Lung (tissue), 12 donors: Measurements from ENCODE around the gene AMBRA1. TPM values are rescaled to one million over a fixed set of nuclear protein-coding genes. Genes with fewer than 3 reads are reported as not detected.
"Not testable (repeated sequence)": the region's sequence is repeated elsewhere in the genome, so short reads cannot be mapped to it uniquely, and the experiment has no call there.

Experiments
- ATAC-seq: fragments of 200-7000 bp; cut with Tn5 transposase; one replicate; pipeline ENCODE4 v1.9.1; 2020; ENCODE audit warnings: moderate number of reproducible peaks; ENCODE audit not compliant: insufficient read depth, low FRiP score
- DNase-seq, 3 donors: peaks; one replicate each; pipeline ENCODE4 v3.0.0-alpha.2; 2013 to 2017
- H3K27ac ChIP-seq, 2 donors: one replicate each; pipeline ENCODE4 v1.5.1; 2013; ENCODE audit warnings: mild to moderate bottlenecking in 2 of 2, moderate library complexity in 2 of 2, control low read depth in 1 of 2, inconsistent platforms in 1 of 2, low read depth in 1 of 2, low read length in 1 of 2
- H3K27me3 ChIP-seq, 3 donors: one replicate each; pipeline ENCODE4 v1.5.1; 2013; ENCODE audit warnings: low read length in 2 of 3; ENCODE audit not compliant: control insufficient read depth in 3 of 3, insufficient read depth in 3 of 3
- H3K36me3 ChIP-seq, 4 donors: one replicate each; pipeline ENCODE4 v1.5.1; 2013; ENCODE audit warnings: low read length in 4 of 4, mild to moderate bottlenecking in 1 of 4, moderate library complexity in 1 of 4; ENCODE audit not compliant: control insufficient read depth in 4 of 4, insufficient read depth in 4 of 4
- H3K4me1 ChIP-seq, 5 donors: one replicate each; pipeline ENCODE4 v1.5.1; 2013; ENCODE audit warnings: low read length in 5 of 5, mild to moderate bottlenecking in 2 of 5, moderate library complexity in 1 of 5; ENCODE audit not compliant: control insufficient read depth in 5 of 5, insufficient read depth in 5 of 5
- H3K4me3 ChIP-seq: one replicate; pipeline ENCODE4 v1.5.1; 2013; ENCODE audit warnings: mild to moderate bottlenecking, control low read depth, moderate library complexity
- H3K9ac ChIP-seq, 2 donors: one replicate each; pipeline ENCODE4 v1.5.1; 2013; ENCODE audit warnings: low read length in 2 of 2, control low read depth in 1 of 2; ENCODE audit not compliant: insufficient read depth in 1 of 2
- H3K9me3 ChIP-seq, 4 donors: one replicate each; pipeline ENCODE4 v1.5.1; 2013; ENCODE audit warnings: low read length in 3 of 4, mild to moderate bottlenecking in 1 of 4, moderate library complexity in 1 of 4; ENCODE audit not compliant: control insufficient read depth in 4 of 4, insufficient read depth in 3 of 4
- CTCF ChIP-seq: IDR thresholded peaks from 2 replicates; pipeline ENCODE4 v1.5.1; 2012; ENCODE audit warnings: mild to moderate bottlenecking; ENCODE audit errors: control extremely low read depth, extremely low read depth
- WGBS, 2 donors: extraction: QIAGEN DNeasy Blood & Tissue Kit; methylation state at CpG; one replicate each; pipeline ENCODE4 v1.1.7; 2013; 5-methylcytosine and 5-hydroxymethylcytosine counted together
- polyA plus RNA-seq, 2 donors: library from polyadenylated mRNA; stranded (reverse); fragments of 200-250 nt; gene quantifications; one replicate each; pipeline ENCODE4 v1.2.1, GENCODE V29; 2013
- total RNA-seq, 2 donors: library from RNA; depleted of rRNA in 1 of 2; stranded (reverse); fragments of >200 nt in 1 of 2; gene quantifications; one replicate each; pipeline ENCODE4 v1.2.1, GENCODE V29; 2014 to 2021
- donor health status: control.
- donor health status: control.
- donor health status: Bipolar disorder and iron deficiency.
- donor health status: healthy.
- donor health status: DM: yes; HTN: yes; CAD: no.

The AMBRA1 gene
- total and polyA plus RNA-seq, 4 donors, result 7.4 to 41.2 (median 23.7) TPM

DNA sequence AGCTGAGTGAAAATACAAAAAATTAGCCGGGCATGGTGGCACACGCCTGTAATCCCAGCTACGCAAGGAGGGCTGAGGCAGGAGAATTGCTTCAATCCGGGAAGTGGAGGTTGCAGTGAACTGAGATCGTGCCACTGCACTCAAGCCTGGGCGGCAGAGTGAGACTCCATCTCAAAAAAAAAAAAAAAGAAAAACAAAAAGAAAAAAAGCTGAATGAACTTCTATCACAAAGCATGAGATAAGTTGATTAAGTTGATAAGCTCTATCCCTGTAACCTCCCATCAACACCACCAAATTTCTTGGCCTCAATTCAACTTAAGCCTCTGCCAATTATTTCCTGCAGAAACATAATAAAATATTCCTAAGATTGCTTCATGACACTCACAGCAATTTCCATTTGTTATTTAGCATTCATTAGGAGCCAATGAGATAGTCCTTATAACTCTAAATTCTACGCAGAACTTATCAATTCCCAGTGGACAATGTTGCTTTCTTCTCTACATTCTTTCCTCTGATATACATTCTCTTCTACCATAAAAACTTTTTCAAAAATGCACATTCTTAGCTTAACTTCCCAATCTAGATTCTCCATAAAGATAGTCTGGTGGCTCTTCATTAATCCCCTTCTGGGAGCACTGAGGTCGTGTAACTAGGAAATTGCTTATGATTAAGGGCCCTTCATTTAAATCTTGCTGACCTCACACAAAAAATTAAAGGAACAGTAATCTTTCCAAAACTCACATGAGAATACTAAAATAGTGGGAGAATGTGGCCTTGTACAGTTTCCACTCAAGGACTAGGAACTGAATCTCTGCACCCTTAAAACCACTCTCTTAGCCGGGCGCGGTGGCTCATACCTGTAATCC is 2.9 kb downstream of the AMBRA1 start:
- peaks cover 4 to 25% (median 8%) of the 10 kb centered on the region in 5 donors for H3K4me1 ChIP-seq
- no peak overlapping the region for H3K27ac ChIP-seq
- 55 to 69% methylated on average over 11 of the region's 11 CpGs for WGBS, 2 donors
- TF ChIP-seq CTCF, result no peak
- no peak overlapping the region for H3K4me3 ChIP-seq
- no peaks in the 10 kb centered on the region for H3K9me3 ChIP-seq
- DNase-seq, result peak in 2 of 3 donors; percentile 11 to 12
- H3K27me3 ChIP-seq, result no peaks in the 10 kb centered on the region
- H3K9ac ChIP-seq, result peak overlapping the region in 1 of 2 donors; percentile 5
- no peak for ATAC-seq
- H3K36me3 ChIP-seq, result no peaks in the 10 kb centered on the region

GRCh38 chr11:46588915-46589314 is 4.9 kb downstream of the AMBRA1 start:
- Histone ChIP-seq H3K27ac (no peak overlapping the region), H3K9me3 (no peaks in the 10 kb centered on the region), H3K4me3 (no peak overlapping the region), H3K27me3 (no peaks in the 10 kb centered on the region), H3K4me1 (peaks cover 4 to 25% (median 8%) of the 10 kb centered on the region in 5 donors), H3K9ac (no peak overlapping the region), H3K36me3 (no peaks in the 10 kb centered on the region)
- ATAC-seq (no peak), DNase-seq (no peak)
- TF ChIP-seq CTCF, result no peak

DNA sequence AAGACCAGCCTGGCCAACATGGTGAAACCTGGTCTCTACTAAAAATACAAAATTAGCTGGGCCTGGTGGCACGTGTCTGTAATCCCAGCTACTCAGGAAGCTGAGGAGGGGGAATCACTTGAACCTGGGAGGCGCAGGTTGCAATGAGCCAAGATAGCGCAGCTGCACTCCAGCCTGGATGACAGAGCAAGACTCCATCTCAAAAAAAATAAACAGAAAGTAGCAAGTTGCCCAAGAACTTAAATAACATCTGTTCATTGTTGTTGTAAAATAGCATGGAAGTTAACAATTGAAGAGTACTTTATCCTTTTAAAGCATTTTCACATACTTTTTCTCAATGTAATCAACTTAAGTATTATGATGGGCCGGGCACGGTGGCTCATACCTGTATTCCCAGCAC is 5.7 kb downstream of the AMBRA1 start:
- no peak for ATAC-seq
- peaks cover 4 to 24% (median 8%) of the 10 kb centered on the region in 5 donors for H3K4me1 ChIP-seq
- H3K9ac ChIP-seq, result no peak overlapping the region
- DNase-seq, result no peak
- H3K4me3 ChIP-seq, result no peak overlapping the region
- no peaks in the 10 kb centered on the region for H3K27me3 ChIP-seq
- 87% methylated on average over 5 of the region's 5 CpGs for WGBS, 2 donors
- H3K27ac ChIP-seq, result no peak overlapping the region
- no peaks in the 10 kb centered on the region for H3K9me3 ChIP-seq
- no peaks in the 10 kb centered on the region for H3K36me3 ChIP-seq
- no peak for TF ChIP-seq CTCF

DNA sequence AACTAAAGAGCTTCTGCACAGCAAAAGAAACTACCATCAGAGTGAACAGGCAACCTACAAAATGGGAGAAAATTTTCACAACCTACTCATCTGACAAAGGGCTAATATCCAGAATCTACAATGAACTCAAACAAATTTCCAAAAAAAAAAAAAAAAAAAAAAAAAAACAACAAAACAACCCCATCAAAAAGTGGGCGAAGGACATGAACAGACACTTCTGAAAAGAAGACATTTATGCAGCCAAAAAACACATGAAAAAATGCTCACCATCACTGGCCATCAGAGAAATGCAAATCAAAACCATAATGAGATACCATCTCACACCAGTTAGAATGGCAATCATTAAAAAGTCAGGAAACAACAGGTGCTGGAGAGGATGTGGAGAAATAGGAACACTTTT is 10.3 kb downstream of the AMBRA1 start:
- ATAC-seq, H3K36me3 ChIP-seq, H3K27ac ChIP-seq, H3K9me3 ChIP-seq, H3K27me3 ChIP-seq, H3K9ac ChIP-seq, DNase-seq, H3K4me3 ChIP-seq, H3K4me1 ChIP-seq: not testable (repeated sequence)
- 92 to 100% methylated on average over 1 of the region's 1 CpG for WGBS, 2 donors
